Stimulated activated memory B cell treated with anti-CD40 and anti-IgM and Interleukin-4, amounts not matched to agents 10 μg/mL and 1 μg/mL and 100 μg/mL, for 72 hours (primary cell): ENCODE data around the gene MED23.

Experiments
- ATAC-seq: fragments of 150-1000 bp; cut with Tn5 transposase; 2 replicates; pipeline ENCODE4 v1.10.0; 2021
- H3K27ac Mint-ChIP-seq: one replicate; pipeline ENCODE4 v1.8.0; 2022; ENCODE audit warnings: mild to moderate bottlenecking, mixed read lengths
- H3K27me3 Mint-ChIP-seq: one replicate; pipeline ENCODE4 v1.8.0; 2022; ENCODE audit warnings: mixed read lengths
- H3K36me3 Mint-ChIP-seq: one replicate; pipeline ENCODE4 v1.8.0; 2022; ENCODE audit warnings: mixed read lengths
- H3K4me1 Mint-ChIP-seq: one replicate; pipeline ENCODE4 v1.8.0; 2022; ENCODE audit warnings: mixed read lengths
- H3K4me3 Mint-ChIP-seq: one replicate; pipeline ENCODE4 v1.8.0; 2022; ENCODE audit warnings: mild to moderate bottlenecking, moderate library complexity, mixed read lengths
- H3K9me3 Mint-ChIP-seq: one replicate; pipeline ENCODE4 v1.8.0; 2022; ENCODE audit warnings: mixed read lengths

Gene MED23

GRCh38 chr6:131628726-131629125, 684 bp upstream of the MED23 start:
- H3K4me1 Mint-ChIP-seq, result peaks cover 21% of the 10 kb centered on the region
- peak overlapping the region; percentile 98 for H3K4me3 Mint-ChIP-seq
- no peak for ATAC-seq
- peak overlapping the region; percentile 82 for H3K27ac Mint-ChIP-seq
- H3K9me3 Mint-ChIP-seq, result no peaks in the 10 kb centered on the region
- no peaks in the 10 kb centered on the region for H3K27me3 Mint-ChIP-seq
- H3K36me3 Mint-ChIP-seq, result peaks cover 7% of the 10 kb centered on the region

GRCh38 chr6:131615275-131615674, 12.8 kb downstream of the MED23 start:
- Mint-ChIP-seq H3K9me3 (no peaks in the 10 kb centered on the region), H3K27ac (no peak overlapping the region), H3K36me3 (peaks cover 46% of the 10 kb centered on the region), H3K4me1 (no peaks in the 10 kb centered on the region), H3K27me3 (no peaks in the 10 kb centered on the region), H3K4me3 (no peak overlapping the region)
- ATAC-seq, result no peak

- Mint-ChIP-seq H3K27ac (no peak overlapping the region), H3K36me3 (peaks cover 43% of the 10 kb centered on the region)
- ATAC-seq, result no peak
These were observed 14.6 kb downstream of the MED23 start for GRCh38 chr6:131613296-131613925.

GRCh38 chr6:131602781-131603312, 25.2 kb downstream of the MED23 start:
- ATAC-seq, result no peak
- Mint-ChIP-seq H3K36me3 (peaks cover 66% of the 10 kb centered on the region), H3K9me3 (no peaks in the 10 kb centered on the region), H3K27me3 (no peaks in the 10 kb centered on the region), H3K4me3 (no peak overlapping the region), H3K27ac (no peak overlapping the region), H3K4me1 (no peaks in the 10 kb centered on the region)

More at GRCh38 chr6:131613296-131613925, 14.6 kb downstream of the MED23 start:
- Mint-ChIP-seq H3K27me3 (no peaks in the 10 kb centered on the region), H3K9me3 (no peaks in the 10 kb centered on the region), H3K4me3 (no peak overlapping the region), H3K4me1 (no peaks in the 10 kb centered on the region)

- H3K9me3 Mint-ChIP-seq, result no peaks in the 10 kb centered on the region
These were observed 27.3 kb downstream of the MED23 start for GRCh38 chr6:131600716-131601115.

GRCh38 chr6:131597446-131597845, 30.6 kb downstream of the MED23 start:
- Mint-ChIP-seq H3K27ac (no peak overlapping the region), H3K36me3 (peaks cover 65% of the 10 kb centered on the region), H3K4me1 (no peaks in the 10 kb centered on the region), H3K27me3 (no peaks in the 10 kb centered on the region), H3K9me3 (no peaks in the 10 kb centered on the region), H3K4me3 (no peak overlapping the region)
- no peak for ATAC-seq

More at GRCh38 chr6:131600716-131601115, 27.3 kb downstream of the MED23 start:
- no peak overlapping the region for H3K27ac Mint-ChIP-seq
- no peak for ATAC-seq
- no peak overlapping the region for H3K4me3 Mint-ChIP-seq
- no peaks in the 10 kb centered on the region for H3K27me3 Mint-ChIP-seq
- peaks cover 65% of the 10 kb centered on the region for H3K36me3 Mint-ChIP-seq
- no peaks in the 10 kb centered on the region for H3K4me1 Mint-ChIP-seq

GRCh38 chr6:131594074-131594473, 34.0 kb downstream of the MED23 start:
- no peak for ATAC-seq
- no peaks in the 10 kb centered on the region for H3K27me3 Mint-ChIP-seq

GRCh38 chr6:131592935-131593334, 35.1 kb downstream of the MED23 start:
- H3K27ac Mint-ChIP-seq, result no peak overlapping the region
- H3K27me3 Mint-ChIP-seq, result no peaks in the 10 kb centered on the region
- no peak for ATAC-seq
- no peak overlapping the region for H3K4me3 Mint-ChIP-seq
- H3K4me1 Mint-ChIP-seq, result no peaks in the 10 kb centered on the region
- no peaks in the 10 kb centered on the region for H3K9me3 Mint-ChIP-seq
- peaks cover 50% of the 10 kb centered on the region for H3K36me3 Mint-ChIP-seq

More at GRCh38 chr6:131594074-131594473, 34.0 kb downstream of the MED23 start:
- H3K36me3 Mint-ChIP-seq, result peaks cover 53% of the 10 kb centered on the region
- no peaks in the 10 kb centered on the region for H3K4me1 Mint-ChIP-seq
- no peak overlapping the region for H3K4me3 Mint-ChIP-seq
- no peak overlapping the region for H3K27ac Mint-ChIP-seq
- H3K9me3 Mint-ChIP-seq, result no peaks in the 10 kb centered on the region

- no peak for ATAC-seq
- peaks cover 42% of the 10 kb centered on the region for H3K36me3 Mint-ChIP-seq
These were observed 39.4 kb downstream of the MED23 start for GRCh38 chr6:131588643-131589042.

GRCh38 chr6:131587909-131588308, 40.1 kb downstream of the MED23 start:
- H3K27me3 Mint-ChIP-seq, result no peaks in the 10 kb centered on the region
- ATAC-seq, result no peak
- H3K36me3 Mint-ChIP-seq, result peaks cover 42% of the 10 kb centered on the region
- no peaks in the 10 kb centered on the region for H3K9me3 Mint-ChIP-seq
- no peaks in the 10 kb centered on the region for H3K4me1 Mint-ChIP-seq
- H3K27ac Mint-ChIP-seq, result no peak overlapping the region
- H3K4me3 Mint-ChIP-seq, result no peak overlapping the region

More at GRCh38 chr6:131588643-131589042, 39.4 kb downstream of the MED23 start:
- Mint-ChIP-seq H3K27ac (no peak overlapping the region), H3K27me3 (no peaks in the 10 kb centered on the region), H3K4me1 (no peaks in the 10 kb centered on the region), H3K4me3 (no peak overlapping the region), H3K9me3 (no peaks in the 10 kb centered on the region)

GRCh38 chr6:131586543-131586942, 41.5 kb downstream of the MED23 start:
- Mint-ChIP-seq H3K36me3 (peaks cover 52% of the 10 kb centered on the region), H3K4me3 (no peak overlapping the region), H3K27me3 (no peaks in the 10 kb centered on the region), H3K9me3 (no peaks in the 10 kb centered on the region), H3K4me1 (no peaks in the 10 kb centered on the region), H3K27ac (no peak overlapping the region)
- no peak for ATAC-seq

GRCh38 chr6:131581523-131581922, 46.5 kb downstream of the MED23 start:
- H3K36me3 Mint-ChIP-seq, result peaks cover 54% of the 10 kb centered on the region
- no peak overlapping the region for H3K4me3 Mint-ChIP-seq
- no peaks in the 10 kb centered on the region for H3K4me1 Mint-ChIP-seq

GRCh38 chr6:131575834-131576478, 52.1 kb downstream of the MED23 start:
- Mint-ChIP-seq H3K36me3 (peaks cover 63% of the 10 kb centered on the region), H3K9me3 (no peaks in the 10 kb centered on the region), H3K4me3 (no peak overlapping the region), H3K27me3 (no peaks in the 10 kb centered on the region), H3K27ac (no peak overlapping the region), H3K4me1 (no peaks in the 10 kb centered on the region)
- no peak for ATAC-seq

More at GRCh38 chr6:131581523-131581922, 46.5 kb downstream of the MED23 start:
- H3K27me3 Mint-ChIP-seq, result no peaks in the 10 kb centered on the region
- H3K27ac Mint-ChIP-seq, result no peak overlapping the region
- H3K9me3 Mint-ChIP-seq, result no peaks in the 10 kb centered on the region
- no peak for ATAC-seq

GRCh38 chr6:131574686-131575085, 53.4 kb downstream of the MED23 start:
- H3K36me3 Mint-ChIP-seq, result peaks cover 61% of the 10 kb centered on the region
- H3K4me3 Mint-ChIP-seq, result no peak overlapping the region
- H3K9me3 Mint-ChIP-seq, result no peaks in the 10 kb centered on the region
- H3K27ac Mint-ChIP-seq, result no peak overlapping the region
- no peak for ATAC-seq
- H3K27me3 Mint-ChIP-seq, result no peaks in the 10 kb centered on the region
- H3K4me1 Mint-ChIP-seq, result no peaks in the 10 kb centered on the region

GRCh38 chr6:131574133-131574532, 53.9 kb downstream of the MED23 start:
- Mint-ChIP-seq H3K27ac (no peak overlapping the region), H3K4me1 (no peaks in the 10 kb centered on the region), H3K4me3 (no peak overlapping the region), H3K36me3 (peaks cover 61% of the 10 kb centered on the region), H3K9me3 (no peaks in the 10 kb centered on the region), H3K27me3 (no peaks in the 10 kb centered on the region)
- ATAC-seq, result no peak
